NCI-H1105 (cell line): ENCODE data around the gene SAMD9.
A peak's percentile ranks its signal among the peaks of the same experiment; 100 is the strongest.
"Not testable (repeated sequence)": the region's sequence is repeated elsewhere in the genome, so short reads cannot be mapped to it uniquely, and the experiment has no call there.

Experiments used
- DNase-seq: peaks from one replicate; lab custom pipeline; 2025; lab: John Stamatoyannopoulos, UW

Gene SAMD9

DNA sequence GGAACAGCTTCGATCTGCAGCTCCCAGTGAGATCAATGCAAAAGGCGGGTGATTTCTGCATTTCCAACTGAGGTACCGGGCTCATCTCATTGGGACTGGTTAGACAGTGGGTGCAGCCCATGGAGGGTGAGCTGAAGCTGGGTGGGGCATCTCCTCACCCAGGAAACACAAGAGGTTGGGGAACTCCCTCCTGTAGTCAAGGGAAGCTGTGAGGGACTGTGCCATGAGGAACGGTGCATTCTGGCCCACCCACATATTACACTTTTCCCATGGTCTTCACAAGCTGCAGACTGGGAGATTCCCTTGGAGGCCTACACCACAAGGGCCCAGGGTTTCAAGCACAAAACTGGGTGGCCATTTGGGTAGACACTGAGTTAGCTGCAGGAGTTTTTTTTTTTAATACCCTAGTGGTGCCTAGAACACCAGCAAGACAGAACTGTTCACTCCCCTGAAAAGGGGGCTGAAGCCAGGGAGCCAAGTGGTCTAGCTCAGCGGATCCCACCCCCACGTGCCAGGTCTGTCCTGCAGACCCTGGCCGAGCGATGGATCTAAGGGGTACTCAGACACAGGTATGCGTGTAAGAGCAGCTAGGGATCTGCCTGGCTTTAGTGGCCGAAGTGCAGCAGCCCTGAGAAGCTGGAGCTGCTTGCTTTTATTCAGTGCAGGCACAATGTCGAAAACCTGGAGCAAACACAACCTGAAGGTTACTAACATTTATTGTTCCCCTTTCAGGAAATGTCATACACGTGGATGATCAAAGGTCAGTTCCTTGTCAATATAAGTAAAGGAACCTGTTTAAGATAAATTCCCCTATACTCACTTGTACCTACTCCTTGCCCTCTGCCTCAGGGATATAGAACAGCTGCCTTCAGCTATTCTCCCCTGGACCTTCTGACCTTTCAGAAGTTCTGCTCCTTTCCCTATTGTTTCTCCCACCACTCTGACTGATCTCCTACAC, 3.1 kb upstream of the SAMD9 start:
- no peak for DNase-seq

DNA sequence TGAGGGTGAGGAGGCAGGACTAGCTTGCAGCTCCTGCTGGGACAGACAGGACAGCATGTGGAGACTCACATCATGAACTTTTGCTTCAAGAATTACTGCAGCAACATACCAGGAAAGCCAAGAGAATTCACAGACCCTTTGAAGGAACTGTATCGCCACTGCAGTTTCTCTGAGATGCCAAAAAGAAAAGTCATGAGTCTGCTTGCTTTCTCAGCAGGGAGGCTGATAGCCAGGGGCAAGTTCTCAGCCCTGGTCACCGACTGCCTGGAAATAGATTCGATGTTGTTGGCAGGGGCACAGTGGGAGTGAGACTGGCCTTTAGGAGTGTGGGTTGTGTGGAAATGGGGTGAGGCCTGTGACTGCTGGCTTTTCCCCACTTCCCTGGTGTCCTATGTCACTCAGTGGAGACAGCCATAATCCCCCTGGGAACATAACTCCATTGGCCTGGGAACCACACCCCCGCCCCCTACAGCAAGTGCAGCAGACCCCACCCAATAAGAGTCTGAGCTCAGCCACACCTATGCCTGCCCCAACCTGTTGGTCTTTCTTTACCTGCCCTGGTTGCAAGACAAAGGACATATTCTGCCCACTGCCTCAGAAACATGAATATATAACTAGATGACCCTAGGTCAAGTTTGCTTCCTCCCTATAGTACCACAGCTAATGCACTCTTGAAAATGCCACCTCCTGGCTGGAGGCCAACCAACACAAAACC, 1.6 kb upstream of the SAMD9 start:
- no peak for DNase-seq

DNA sequence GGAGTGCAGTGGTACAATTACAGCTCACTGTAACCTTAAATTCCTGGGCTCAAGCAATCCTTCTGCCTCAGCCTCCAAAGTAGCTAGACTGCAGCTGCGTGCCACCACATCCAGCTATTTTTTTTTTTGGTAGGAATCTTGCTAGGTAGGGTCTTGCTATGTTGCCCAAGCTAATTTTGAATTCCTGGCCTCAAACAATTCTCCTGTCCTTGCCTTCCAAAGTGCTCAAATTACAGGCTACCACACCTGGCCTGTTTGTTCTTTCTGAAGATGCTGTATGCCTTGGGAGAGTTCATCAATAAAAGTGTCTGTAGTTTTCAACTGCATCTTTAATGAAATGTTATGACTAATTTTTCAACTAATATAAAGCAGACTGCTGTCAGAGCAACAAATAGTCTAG, 452 bp downstream of the SAMD9 start:
- DNase-seq, result no peak

DNA sequence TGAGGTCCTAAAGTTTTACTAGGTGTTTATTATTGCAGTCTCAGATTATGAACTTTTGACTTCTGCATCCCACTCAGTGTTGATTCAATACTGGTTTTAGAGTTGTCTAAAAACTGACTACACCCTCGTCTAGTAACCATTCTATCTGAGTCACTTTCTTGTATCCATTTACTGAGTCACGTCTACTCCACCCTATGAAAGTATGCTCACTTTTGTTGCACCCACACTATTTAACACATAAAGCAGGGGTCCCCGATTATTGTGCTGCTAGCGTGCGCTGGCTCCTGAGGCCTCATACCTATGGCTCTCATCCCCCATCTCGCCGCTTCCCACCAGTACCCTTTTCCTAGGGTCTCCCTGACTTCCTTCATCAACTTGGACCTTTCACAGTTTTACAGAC, 2.0 kb downstream of the SAMD9 start:
- no peak for DNase-seq

DNA sequence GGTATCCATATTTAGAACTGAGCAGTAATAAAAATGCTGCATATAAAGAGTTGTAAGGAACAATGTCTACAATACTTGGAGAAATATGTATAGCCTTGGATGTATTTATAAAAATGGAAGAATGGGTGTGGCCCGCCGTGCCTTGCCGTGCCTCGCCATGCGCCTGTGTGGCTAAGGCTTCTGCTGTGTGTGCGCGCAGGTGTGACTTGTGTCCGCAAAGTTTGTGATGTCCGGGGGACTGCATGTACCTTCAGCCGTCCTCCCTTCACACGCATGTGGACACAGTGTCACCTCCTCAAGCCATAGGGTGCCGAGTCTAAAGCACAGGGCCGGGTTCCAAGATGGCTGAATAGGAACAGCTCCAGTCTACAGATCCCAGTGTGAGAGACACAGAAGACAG, 9.8 kb downstream of the SAMD9 start:
- no peak for DNase-seq

DNA sequence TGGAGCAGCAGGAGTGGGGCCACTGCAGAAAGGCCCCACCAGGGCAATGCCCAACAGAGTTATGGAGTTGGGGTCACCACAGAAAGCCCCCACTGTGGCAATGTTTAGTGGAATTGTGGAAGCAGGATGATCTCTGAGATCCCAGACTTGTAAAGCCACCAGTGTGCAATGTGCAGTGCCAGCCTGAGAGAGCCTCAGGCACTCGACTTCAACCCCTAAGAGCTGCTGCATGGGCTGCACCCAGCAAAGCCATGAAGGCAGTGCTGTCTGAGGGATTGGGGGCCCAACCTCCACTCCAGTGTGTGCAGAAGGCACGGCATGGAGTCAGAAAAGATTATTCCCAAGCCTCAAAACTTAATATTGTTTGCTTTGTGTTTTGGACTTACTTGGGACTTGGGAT, 20.4 kb downstream of the SAMD9 start:
- DNase-seq, result no peak

DNA sequence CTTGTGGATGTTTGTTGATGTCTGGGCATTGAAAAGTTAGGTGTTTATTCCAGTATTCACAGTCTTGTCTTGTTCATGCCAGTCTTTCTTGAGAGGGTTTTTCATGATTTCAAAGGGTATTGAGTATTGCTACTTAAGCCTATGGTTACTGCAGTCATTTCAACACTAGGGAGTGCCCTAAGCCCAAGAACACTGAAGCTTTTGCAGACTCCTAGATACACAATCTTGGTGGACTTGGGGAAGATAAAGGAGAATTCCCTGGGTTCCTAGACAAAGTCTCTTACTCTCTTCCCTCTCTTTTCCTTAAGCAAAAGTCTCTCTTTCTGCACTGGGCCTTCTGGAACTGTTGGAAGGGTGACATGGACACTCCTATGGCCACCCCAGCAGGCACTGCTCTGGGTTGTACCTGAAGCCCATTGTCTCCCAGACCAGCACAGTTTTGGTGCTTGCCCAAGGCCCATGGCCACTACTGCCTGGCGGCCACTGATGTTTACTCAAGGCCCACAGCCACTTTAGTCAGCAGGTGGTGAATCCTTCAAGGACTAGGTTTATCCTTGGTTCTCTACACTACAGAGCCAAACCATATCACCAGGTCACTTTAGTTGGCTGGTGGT, 24.9 kb downstream of the SAMD9 start:
- DNase-seq, result no peak

DNA sequence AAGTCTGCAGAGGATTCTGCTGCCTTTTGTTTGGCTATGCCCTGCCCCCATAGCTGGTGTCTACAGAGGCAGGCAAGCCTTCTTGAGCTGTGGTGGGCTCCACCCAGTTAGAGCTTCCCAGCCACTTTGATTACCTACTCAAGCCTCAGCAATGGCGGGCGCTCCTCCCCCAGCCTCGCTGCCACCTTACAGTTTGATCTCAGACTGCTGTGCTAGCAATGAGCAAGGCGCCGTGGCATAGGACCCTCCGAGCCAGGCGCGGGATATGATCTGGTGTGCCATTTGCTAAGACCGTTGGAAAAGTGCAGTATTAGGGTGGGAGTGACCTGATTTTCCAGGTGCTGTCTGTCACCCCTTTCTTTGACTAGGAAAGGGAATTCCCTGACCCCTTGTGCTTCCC, 44.4 kb downstream of the SAMD9 start:
- DNase-seq, result not testable (repeated sequence)

DNA sequence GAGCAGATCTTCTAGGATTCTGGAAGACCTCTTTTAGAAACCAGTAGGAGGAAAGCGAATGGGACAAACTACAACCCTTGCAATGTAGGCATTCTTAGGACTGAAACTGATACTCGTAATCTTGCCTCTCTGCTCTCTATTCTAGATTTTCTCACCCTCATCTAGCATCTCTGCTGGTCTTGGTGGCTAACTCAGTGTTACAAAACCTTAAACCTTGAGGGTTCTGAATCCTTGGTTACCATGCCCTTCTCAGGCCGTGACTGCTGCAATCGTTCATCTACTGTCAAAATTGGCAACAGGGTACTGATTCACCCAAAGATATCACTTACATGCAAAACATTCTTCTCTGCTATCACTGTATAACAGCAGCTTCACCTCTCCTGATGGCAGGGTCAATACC, 55.2 kb downstream of the SAMD9 start:
- DNase-seq, result no peak

DNA sequence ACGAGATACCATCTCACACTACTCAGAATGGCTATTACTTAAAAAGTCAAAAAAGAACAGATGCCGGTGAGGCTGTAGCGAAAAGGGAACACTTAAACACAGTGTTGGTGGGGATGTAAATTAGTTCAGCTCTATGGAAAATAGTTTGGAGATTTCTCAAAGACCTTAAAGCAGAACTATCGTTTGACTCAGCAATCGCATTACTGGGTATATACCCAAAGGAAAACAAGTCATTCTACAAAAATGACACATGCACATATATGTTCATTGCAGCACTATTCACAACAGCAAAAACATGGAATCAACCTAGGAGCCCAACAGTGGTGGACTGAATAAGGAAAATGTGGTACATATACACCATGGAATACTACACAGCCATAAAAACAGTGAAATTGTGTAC, 56.9 kb downstream of the SAMD9 start:
- no peak for DNase-seq

DNA sequence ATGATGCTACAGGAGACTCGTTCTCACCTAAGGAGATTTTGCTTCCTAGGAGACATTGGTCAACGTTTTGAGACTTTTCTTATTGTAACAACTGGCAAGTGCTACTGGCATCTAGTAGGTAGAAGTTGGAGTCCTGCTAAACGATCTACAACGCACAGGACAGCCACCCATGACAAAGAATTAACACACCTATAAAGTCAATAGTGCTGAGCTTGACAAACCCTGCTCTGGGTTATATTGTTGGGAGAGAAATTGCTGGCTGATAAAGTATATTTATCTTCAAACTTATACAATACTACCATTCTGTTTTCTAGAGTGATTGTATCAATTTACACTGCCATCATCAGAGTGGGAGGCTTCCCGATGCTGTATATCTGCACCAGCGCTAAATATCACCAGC, 57.8 kb downstream of the SAMD9 start:
- no peak for DNase-seq

DNA sequence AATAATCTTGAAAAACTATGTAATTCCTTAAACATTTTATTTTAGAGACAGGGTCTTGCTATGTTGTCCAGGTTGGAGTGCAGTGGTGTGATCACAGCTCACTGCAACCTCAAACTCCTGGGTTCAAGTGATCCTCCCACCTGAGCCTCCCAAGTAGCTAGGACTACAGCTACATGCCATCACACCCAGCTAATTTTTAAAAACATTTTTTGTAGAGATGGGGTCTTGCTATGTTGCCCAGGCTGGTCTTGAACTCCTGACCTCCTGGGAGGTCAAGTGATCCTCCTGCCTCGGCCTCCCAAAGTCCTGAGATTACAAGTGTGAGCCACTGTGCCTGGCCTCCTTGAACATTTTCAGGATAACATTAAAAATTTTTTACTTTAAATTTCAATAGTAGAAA, 61.2 kb downstream of the SAMD9 start:
- not testable (repeated sequence) for DNase-seq

DNA sequence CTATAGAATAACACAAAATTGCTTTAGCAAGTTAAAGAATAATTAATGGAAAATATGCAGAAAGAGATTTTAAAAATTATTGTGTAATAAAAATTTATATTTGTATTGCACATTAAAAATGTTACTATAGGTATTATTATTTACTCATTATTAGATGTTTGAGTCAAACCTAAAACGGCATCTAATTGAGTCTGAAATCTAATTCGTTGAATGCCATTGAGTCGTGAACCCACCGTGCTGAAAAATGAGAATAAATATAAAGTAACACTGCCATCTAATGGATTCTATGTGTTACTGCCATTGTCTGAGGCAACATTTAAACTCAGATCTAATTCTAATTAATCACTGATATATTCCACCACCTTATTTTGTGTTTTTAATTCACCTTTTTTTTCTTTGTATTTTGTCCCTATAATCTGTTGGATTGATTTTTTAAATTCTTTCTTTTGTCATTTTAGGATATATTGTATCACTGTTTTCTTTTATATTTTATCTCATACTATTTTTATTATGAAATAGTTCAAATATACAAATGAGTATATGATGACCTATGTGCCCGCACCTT, 62.2 kb downstream of the SAMD9 start:
- DNase-seq, result peak; percentile 42

DNA sequence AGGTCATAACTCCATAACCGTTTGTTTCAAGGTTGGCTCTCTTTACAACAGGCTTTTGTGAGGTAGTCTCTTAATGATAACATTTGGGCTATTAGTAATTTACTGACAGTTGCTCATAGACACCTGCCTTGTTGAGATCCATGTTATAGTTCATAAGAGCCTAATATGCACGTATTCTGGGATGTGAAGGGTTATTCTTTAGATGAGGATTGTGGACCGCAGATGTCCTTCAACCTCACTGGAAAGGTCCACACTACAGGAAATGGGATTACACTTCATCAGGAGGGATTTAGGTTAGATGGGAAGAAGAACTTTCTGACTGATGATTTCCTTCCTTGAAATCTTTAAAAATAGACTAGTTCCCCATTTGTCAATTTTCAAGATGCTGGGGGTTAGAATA, 62.8 kb downstream of the SAMD9 start:
- DNase-seq, result no peak

DNA sequence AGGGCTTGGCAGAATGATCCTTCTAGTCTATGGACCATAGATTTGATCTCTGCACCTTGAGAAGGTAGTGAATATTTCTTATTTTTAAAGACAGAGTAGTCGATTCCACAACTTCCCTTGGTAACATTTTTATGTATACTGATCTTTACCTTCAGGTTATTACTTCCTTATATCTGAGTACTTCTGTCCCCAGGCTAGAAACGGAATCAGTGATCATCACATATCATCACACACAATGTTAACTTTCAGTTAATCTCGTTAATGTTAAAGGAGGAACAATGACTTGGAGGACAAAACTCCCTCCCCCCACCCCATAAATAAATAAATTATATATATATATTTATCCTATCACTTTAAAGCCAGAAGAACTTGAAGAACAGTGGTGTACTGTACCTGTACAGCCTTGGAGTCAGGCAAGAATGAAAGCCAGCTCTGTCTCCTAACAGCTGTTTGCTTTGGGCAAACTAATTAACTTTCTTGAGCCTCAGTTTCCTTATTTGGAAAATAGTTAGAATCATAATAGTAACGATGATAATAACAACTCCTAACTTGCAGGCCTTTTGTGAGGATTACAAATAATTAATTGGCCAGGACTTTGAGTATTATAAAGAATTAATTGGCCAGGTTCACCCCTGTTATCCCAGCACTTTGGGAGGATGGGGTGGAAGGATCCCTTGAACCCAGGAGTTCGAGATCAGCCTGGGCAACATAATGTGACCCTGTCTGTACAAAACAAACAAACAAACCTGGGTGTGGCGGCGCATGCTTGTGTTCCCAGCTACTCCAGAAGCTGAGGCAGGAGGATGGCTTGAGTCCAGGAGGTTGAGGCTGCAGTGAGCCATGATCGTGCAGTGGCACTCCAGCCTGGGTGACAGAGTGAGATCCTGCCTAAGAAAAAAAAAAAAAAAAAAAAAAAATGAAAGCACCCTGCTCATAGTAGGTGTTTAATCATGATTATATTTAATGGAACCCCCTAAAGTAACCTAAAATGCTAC, 63.5 kb downstream of the SAMD9 start:
- DNase-seq, result no peak

DNA sequence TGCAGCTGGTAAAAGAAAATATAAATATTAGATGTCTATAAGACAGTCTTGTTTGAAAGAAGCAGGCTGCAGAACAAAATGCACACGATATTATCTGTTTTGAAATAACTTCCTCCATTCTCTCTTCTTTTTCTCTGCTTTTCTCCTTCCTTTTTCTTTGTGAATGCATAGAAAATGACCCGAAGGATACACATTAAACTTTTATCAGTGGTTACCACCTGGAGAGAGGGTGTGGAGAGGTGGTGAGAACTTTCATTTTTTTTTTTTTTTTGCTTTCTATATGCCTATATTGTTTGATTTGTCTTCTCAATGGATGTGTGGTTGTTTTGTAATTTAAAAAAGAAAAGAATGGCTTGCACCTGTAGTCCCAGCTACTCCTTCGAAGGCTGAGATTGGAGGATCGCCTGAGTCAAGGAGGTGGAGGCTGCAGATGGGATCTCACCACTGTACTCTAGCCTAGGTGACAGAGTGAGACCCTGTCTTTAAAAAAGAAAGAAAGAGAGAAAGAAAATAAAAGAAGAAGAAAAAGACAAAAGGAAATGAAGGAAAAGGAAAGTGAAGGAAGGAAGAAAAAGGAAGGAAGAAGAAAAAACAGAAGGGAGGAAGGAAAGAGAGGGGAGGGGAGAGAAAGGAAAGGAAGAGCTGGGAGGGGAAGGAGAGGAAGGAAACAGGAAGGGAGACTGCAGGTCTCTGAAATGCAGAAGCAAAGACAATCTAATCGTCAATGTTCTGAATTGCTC, 64.4 kb downstream of the SAMD9 start:
- DNase-seq, result no peak

DNA sequence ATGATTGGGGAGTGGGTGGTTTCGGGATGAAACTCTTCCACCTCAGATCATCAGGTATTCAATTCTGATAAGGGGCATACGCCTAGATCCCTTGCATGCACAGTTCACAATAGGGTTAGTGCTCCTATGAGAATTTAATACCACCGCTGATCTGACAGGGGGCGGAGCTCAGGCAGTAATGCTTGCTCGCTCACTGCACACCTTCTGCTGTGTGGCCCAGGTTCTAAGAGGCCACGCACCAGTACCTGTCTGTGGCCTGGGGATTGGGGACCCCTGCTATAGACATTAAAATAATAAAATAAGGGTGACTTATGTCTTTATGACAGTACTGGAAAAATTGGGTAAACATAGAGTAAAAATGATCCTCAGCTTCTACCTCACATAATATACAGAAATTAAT, 66.1 kb downstream of the SAMD9 start:
- DNase-seq, result no peak
